Transverse colon (tissue), 4 donors: ENCODE data around the gene SP7. TPM values are rescaled to one million over a fixed set of nuclear protein-coding genes. Genes with fewer than 3 reads are reported as not detected.

Experiments
- DNase-seq: peaks from one replicate; pipeline ENCODE4 v3.0.0-alpha.2; 2019
- H3K27ac ChIP-seq, 4 donors: fragments of 200-600 bp; sonication (generic); 2 replicates each; pipeline ENCODE4 v1.5.1; 2016 to 2018; ENCODE audit warnings: inconsistent platforms in 4 of 4
- H3K27me3 ChIP-seq: fragments of 200-600 bp; sonication (generic); 2 replicates; pipeline ENCODE4 v1.5.1; 2017; ENCODE audit warnings: inconsistent platforms
- H3K36me3 ChIP-seq, 4 donors: fragments of 200-600 bp; sonication (generic); 2 replicates each; pipeline ENCODE4 v1.5.1; 2017 to 2019; ENCODE audit warnings: inconsistent platforms in 4 of 4
- H3K4me1 ChIP-seq, 4 donors: fragments of 200-600 bp; sonication (generic); 2 replicates each; pipeline ENCODE4 v1.5.1; 2017 to 2020; ENCODE audit warnings: inconsistent platforms in 4 of 4
- H3K4me3 ChIP-seq, 4 donors: fragments of 200-600 bp; sonication (generic); 1 replicate in 1 of 4; 2 replicates in 3 of 4; pipeline versions ENCODE4 v1.5.1 to v1.6.1; 2017 to 2019; ENCODE audit warnings: inconsistent platforms in 4 of 4
- H3K9me3 ChIP-seq, 2 donors: fragments of 200-600 bp; sonication (generic); 2 replicates each; pipeline ENCODE4 v1.5.1; 2017 to 2019; ENCODE audit warnings: inconsistent platforms in 2 of 2
- EP300 ChIP-seq: sonication (generic); formaldehyde crosslinking; IDR thresholded peaks from one replicate; pipeline ENCODE4 v1.6.1; 2017; ENCODE audit warnings: antibody characterized with exemption, low read depth
- POLR2A ChIP-seq: fragments of 450-650 bp; IDR thresholded peaks from one replicate; pipeline ENCODE4 v1.6.1; 2016; ENCODE audit warnings: antibody characterized with exemption, mild to moderate bottlenecking, moderate library complexity
- POLR2AphosphoS5 ChIP-seq, 3 donors: sonication (generic); formaldehyde crosslinking; IDR thresholded peaks; one replicate each; pipeline ENCODE4 v1.6.1; 2016; ENCODE audit warnings: antibody characterized with exemption in 3 of 3
- WGBS, 2 donors: methylation state at CpG; one replicate each; pipeline ENCODE4 v1.1.5; 2018; ENCODE audit warnings: low coverage in 1 of 2; 5-methylcytosine and 5-hydroxymethylcytosine counted together
- in situ Hi-C, 4 donors: fragments of 200-750 bp; cut with MboI; loops; one replicate each; pipeline versions ENCODE4 v1.15.0 to v1.15.1; 2017; ENCODE audit warnings: low sequenced_read_pairs in 3 of 4, low pct_ligation_motif_present in 1 of 4, low pct_unique_long_range_greater_than_20kb in 1 of 4
- intact Hi-C: fragments of 100-400 bp; cut with DNase I; formaldehyde crosslinking; loops from one replicate; pipeline ENCODE4 v1.15.1; 2023; ENCODE audit warnings: low total_unique reads
- total RNA-seq, 4 donors: library from RNA; depleted of rRNA; stranded (reverse); fragments of >200 nt; gene quantifications; one replicate each; pipeline ENCODE4 v1.1.0, GENCODE V29; 2016
- TF ChIP-seq, protein P1 (sequence below), 5 experiments: fragments of 200-600 bp in 3 of 5; fragments of 450-650 bp in 2 of 5; sonication (generic) in 3 of 5; IDR thresholded peaks; 1 replicate in 2 of 5; 2 replicates in 3 of 5; pipeline ENCODE4 v1.5.1; 2016 to 2017; ENCODE audit warnings: antibody characterized with exemption in 5 of 5, inconsistent platforms in 3 of 5, mild to moderate bottlenecking in 2 of 5, moderate library complexity in 1 of 5

SP7 gene
- total RNA-seq: not detected

DNA sequence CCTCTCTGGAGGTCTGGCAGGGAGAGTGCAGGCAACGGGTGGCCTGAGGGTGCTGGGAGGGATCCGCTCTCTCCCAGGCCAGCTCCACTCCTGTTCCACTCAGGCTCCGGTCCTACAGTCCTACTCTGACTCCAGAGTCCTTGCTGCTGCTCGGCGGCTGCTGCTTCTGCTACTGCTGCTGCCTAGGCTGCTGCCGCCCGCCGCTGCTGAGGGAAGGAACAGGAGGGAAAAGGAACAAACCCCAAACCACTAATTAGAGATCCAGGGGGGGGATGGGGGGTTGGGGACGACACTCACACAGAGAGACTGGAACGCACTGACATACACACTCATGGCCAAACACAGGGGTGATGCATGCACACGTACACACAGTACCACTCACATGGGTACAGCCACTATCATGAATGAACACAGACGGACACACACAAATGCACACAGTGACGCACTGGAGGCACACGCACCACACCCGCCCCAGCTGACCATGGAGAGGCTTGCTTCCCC lies at the start of gene SP7:
Gene SP7 (minus strand): TSS at position 174 of the 501 bp plus-strand sequence. CDS start 708 bp downstream, outside the sequence.
- in situ Hi-C loops: no loop called here
- Histone ChIP-seq H3K27me3 (peaks cover 64% of the 10 kb centered on the region), H3K36me3 (no peaks in the 10 kb centered on the region), H3K4me1 (no peaks in the 10 kb centered on the region), H3K9me3 (no peaks in the 10 kb centered on the region), H3K27ac (no peak within 1 kb of the TSS), H3K4me3 (no peak within 1 kb of the TSS)
- TF ChIP-seq EP300: no peak
- TF ChIP-seq, protein P1, sequence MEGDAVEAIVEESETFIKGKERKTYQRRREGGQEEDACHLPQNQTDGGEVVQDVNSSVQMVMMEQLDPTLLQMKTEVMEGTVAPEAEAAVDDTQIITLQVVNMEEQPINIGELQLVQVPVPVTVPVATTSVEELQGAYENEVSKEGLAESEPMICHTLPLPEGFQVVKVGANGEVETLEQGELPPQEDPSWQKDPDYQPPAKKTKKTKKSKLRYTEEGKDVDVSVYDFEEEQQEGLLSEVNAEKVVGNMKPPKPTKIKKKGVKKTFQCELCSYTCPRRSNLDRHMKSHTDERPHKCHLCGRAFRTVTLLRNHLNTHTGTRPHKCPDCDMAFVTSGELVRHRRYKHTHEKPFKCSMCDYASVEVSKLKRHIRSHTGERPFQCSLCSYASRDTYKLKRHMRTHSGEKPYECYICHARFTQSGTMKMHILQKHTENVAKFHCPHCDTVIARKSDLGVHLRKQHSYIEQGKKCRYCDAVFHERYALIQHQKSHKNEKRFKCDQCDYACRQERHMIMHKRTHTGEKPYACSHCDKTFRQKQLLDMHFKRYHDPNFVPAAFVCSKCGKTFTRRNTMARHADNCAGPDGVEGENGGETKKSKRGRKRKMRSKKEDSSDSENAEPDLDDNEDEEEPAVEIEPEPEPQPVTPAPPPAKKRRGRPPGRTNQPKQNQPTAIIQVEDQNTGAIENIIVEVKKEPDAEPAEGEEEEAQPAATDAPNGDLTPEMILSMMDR (IDR thresholded peaks at IDR 0.05): no peak
- no peak for TF ChIP-seq POLR2AphosphoS5 (IDR thresholded peaks at IDR 0.05)
- no peak for TF ChIP-seq POLR2A
- intact Hi-C loops: no loop called here
- 42 to 50% methylated on average over 7 to 15 of the region's 15 CpGs for WGBS, 2 donors
- no peak for DNase-seq

DNA sequence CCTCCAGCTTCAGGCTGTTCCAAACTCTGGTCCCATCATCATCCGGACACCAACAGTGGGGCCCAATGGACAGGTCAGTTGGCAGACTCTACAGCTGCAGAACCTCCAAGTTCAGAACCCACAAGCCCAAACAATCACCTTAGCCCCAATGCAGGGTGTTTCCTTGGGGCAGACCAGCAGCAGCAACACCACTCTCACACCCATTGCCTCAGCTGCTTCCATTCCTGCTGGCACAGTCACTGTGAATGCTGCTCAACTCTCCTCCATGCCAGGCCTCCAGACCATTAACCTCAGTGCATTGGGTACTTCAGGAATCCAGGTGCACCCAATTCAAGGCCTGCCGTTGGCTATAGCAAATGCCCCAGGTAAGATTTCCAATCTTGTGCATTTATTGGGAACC lies 47.1 kb upstream of the SP7 start:
- H3K27ac ChIP-seq: peak overlapping the region in 3 of 4 donors; percentile 8 to 93 (median 32)
- 43% methylated on average over 2 of the region's 2 CpGs; no CpG with 5 or more reads in 1 of the 2 donors for WGBS, 2 donors

DNA sequence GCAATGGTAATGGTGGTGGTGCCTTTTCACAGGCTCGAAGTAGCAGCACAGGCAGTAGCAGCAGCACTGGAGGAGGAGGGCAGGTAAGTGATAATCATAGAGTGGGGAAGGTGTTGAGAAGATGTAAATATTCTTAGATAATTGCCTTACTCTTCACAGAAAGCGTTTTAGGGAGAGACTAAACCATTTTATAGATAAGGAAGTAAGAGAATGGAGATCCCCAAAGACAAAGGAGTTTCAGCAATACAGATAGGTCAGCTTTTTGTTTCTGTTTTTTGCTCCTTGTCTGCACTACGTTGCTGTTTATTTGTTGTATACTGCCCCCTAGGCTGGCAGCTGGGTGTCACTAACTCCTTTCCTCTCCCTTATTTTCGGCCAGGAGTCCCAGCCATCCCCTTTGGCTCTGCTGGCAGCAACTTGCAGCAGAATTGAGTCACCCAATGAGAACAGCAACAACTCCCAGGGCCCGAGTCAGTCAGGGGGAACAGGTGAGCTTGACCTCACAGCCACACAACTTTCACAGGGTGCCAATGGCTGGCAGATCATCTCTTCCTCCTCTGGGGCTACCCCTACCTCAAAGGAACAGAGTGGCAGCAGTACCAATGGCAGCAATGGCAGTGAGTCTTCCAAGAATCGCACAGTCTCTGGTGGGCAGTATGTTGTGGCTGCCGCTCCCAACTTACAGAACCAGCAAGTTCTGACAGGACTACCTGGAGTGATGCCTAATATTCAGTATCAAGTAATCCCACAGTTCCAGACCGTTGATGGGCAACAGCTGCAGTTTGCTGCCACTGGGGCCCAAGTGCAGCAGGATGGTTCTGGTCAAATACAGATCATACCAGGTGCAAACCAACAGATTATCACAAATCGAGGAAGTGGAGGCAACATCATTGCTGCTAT lies 45.8 kb upstream of the SP7 start:
- H3K36me3 ChIP-seq: peaks cover 0 to 28% (median 6%) of the 10 kb centered on the region in 4 donors
- DNase-seq: peak; percentile 71
- WGBS, 2 donors: 18 to 40% methylated on average over 2 to 9 of the region's 9 CpGs
- H3K4me3 ChIP-seq: peak overlapping the region in 3 of 4 donors; percentile 68 to 88 (median 79)
- intact Hi-C loops: no loop called here
- peak overlapping the region; percentile 93 to 100 (median 98) for H3K27ac ChIP-seq
- in situ Hi-C loops: no loop called here
- H3K4me1 ChIP-seq: peaks cover 41 to 71% (median 68%) of the 10 kb centered on the region in 4 donors
- no peaks in the 10 kb centered on the region for H3K27me3 ChIP-seq
- TF ChIP-seq POLR2AphosphoS5 (IDR thresholded peaks at IDR 0.05): no peak
- TF ChIP-seq EP300: no peak
- TF ChIP-seq, protein P1 (IDR thresholded peaks at IDR 0.05): peak; percentile 34 to 53 (median 41)
- TF ChIP-seq POLR2A: no peak
- H3K9me3 ChIP-seq: no peaks in the 10 kb centered on the region

More for the DNA sequence above, 47.1 kb upstream of the SP7 start:
- H3K9me3 ChIP-seq: no peaks in the 10 kb centered on the region
- DNase-seq: no peak
- H3K4me1 ChIP-seq: peaks cover 47 to 84% (median 79%) of the 10 kb centered on the region in 4 donors
- H3K36me3 ChIP-seq: peaks cover 0 to 28% (median 6%) of the 10 kb centered on the region in 4 donors
- intact Hi-C loops: no loop called here
- peak overlapping the region in 3 of 4 donors; percentile 4 to 27 (median 10) for H3K4me3 ChIP-seq
- in situ Hi-C loops: no loop called here
- no peaks in the 10 kb centered on the region for H3K27me3 ChIP-seq
- TF ChIP-seq POLR2A (no peak), EP300 (no peak)
- TF ChIP-seq, protein P1 (IDR thresholded peaks at IDR 0.05): no peak
